Measurements from ENCODE around the gene SRSF8. TPM values are rescaled to one million over a fixed set of nuclear protein-coding genes. Genes with fewer than 3 reads are reported as not detected.

The SRSF8 gene
- total RNA-seq, 3 donors from 2014 or later, result 41.3 to 42.5 (median 41.4) TPM

DNA sequence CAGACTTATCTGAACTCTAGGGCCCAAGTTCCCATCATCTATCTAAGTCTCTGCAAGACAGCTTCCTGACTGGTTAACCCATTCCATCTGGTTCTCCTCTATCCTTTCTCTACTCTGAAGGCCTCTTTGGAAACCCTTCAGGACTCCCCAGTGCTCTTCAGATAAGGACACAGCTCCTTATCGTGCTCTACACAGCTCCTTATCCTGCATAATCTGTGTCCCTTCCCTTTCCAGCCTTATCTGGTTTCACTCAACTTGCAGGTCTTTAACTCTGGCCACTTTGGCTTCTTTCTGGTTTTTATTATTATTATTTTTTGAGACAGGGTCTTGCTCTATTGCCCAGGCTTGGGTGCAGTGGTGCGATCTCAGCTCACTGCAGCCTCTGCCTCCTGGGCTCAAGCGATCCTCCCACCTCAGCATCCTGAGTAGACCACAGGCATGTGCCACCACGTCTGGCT, 33.5 kb downstream of the SRSF8 start:
- intact Hi-C loops (cut with DNase I, micrococcal nuclease), result no loop called here
- H3K4me3 ChIP-seq, result no peak overlapping the region
- DNase-seq (no peak), ATAC-seq (no peak)
- H3K9me3 ChIP-seq, result no peaks in the 10 kb centered on the region
- H3K36me3 ChIP-seq (ENCODE audit: low read depth), result no peaks in the 10 kb centered on the region
- H3K4me1 ChIP-seq (ENCODE audit: low read depth), result peaks cover 11% of the 10 kb centered on the region
- TF ChIP-seq, protein P1, sequence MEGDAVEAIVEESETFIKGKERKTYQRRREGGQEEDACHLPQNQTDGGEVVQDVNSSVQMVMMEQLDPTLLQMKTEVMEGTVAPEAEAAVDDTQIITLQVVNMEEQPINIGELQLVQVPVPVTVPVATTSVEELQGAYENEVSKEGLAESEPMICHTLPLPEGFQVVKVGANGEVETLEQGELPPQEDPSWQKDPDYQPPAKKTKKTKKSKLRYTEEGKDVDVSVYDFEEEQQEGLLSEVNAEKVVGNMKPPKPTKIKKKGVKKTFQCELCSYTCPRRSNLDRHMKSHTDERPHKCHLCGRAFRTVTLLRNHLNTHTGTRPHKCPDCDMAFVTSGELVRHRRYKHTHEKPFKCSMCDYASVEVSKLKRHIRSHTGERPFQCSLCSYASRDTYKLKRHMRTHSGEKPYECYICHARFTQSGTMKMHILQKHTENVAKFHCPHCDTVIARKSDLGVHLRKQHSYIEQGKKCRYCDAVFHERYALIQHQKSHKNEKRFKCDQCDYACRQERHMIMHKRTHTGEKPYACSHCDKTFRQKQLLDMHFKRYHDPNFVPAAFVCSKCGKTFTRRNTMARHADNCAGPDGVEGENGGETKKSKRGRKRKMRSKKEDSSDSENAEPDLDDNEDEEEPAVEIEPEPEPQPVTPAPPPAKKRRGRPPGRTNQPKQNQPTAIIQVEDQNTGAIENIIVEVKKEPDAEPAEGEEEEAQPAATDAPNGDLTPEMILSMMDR (IDR thresholded peaks at IDR 0.05), result no peak

DNA sequence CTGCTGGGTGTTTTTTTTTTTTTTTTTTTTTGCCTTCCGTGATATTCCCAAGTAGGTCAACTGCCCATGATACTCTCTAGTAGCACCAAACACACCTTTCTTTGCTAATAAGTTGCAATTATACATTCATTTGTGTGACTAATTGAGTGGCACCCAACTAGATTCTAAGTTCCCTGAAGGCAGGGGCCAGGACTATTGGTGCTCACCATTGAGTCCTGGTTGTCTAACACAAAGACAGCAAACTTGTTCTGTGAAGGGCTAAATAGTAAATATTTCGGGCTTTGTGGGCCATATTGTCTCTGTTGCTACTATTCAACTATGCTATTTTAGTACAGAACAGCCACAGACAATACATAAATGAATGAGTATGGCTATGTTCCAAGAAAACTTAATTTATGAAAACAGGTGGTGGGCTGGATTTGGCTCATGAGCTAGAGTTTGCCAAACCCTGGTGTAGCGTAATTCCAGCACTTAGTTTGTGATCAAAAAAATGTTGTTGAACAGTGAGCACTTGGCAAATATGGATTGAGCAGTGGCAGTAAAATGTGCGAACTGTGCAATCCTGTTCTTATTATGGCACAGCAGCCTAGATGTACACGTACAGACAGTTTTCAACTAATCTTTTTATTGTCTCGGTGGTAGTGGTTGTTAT, 34.3 kb downstream of the SRSF8 start:
- intact Hi-C loops (cut with DNase I, micrococcal nuclease), result no loop called here
- TF ChIP-seq, protein P1 (IDR thresholded peaks at IDR 0.05), result no peak
- H3K4me1 ChIP-seq (ENCODE audit: low read depth), result peaks cover 11% of the 10 kb centered on the region
- H3K9me3 ChIP-seq, result no peaks in the 10 kb centered on the region
- no peaks in the 10 kb centered on the region for H3K36me3 ChIP-seq (ENCODE audit: low read depth)
- DNase-seq, result no peak
- no peak for ATAC-seq
- H3K4me3 ChIP-seq, result no peak overlapping the region

DNA sequence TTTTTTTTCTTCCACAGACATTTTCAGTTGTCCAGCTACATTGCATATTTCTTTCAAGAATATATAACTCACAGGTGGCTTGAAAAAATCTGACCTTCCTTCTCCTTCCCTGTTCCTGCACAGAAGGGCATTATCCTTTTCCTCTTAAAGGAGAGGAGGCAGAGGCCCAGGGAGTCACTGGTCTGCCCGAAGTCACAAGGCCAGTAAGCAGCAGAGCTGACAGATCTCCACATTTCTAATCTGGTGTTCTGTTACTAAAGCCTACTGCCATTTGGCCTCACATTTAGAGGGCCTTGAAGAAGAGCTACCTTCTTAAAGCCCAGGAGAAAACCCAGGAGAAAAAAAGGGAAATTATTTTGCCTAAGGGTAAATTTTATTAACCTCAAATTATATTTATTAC, 35.2 kb downstream of the SRSF8 start:
- Histone ChIP-seq H3K4me1 (ENCODE audit: low read depth) (peaks cover 11% of the 10 kb centered on the region), H3K4me3 (no peak overlapping the region), H3K9me3 (no peaks in the 10 kb centered on the region), H3K36me3 (ENCODE audit: low read depth) (no peaks in the 10 kb centered on the region)
- no peak for ATAC-seq
- no peak for DNase-seq
- TF ChIP-seq, protein P1 (IDR thresholded peaks at IDR 0.05), result no peak
- intact Hi-C loops (cut with DNase I, micrococcal nuclease), result no loop called here

DNA sequence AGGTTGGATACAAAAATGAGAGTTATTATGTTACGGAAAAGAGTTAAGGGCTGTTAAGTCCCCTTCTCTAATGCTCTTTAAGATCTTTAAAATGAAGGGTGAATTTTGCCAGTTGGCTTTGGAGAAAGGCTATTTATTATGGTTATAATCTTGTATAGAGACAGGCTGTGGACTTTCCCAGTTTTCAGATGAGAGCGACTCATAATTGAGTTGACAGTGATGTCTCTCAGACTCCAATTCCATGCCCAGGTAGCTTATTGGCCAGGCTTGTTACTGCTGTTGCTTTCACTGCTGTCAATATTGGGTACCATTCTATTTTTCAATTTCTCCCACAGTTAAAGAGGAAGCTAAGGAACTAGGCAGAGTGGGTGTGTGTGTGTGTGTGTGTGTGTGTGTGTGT, 36.0 kb downstream of the SRSF8 start:
- TF ChIP-seq, protein P1 (IDR thresholded peaks at IDR 0.05), result no peak
- H3K9me3 ChIP-seq, result no peaks in the 10 kb centered on the region
- H3K4me3 ChIP-seq, result no peak overlapping the region
- intact Hi-C loops (cut with DNase I, micrococcal nuclease), result no loop called here
- H3K4me1 ChIP-seq (ENCODE audit: low read depth), result peaks cover 15% of the 10 kb centered on the region
- ATAC-seq (no peak), DNase-seq (no peak)
- H3K36me3 ChIP-seq (ENCODE audit: low read depth), result no peaks in the 10 kb centered on the region

DNA sequence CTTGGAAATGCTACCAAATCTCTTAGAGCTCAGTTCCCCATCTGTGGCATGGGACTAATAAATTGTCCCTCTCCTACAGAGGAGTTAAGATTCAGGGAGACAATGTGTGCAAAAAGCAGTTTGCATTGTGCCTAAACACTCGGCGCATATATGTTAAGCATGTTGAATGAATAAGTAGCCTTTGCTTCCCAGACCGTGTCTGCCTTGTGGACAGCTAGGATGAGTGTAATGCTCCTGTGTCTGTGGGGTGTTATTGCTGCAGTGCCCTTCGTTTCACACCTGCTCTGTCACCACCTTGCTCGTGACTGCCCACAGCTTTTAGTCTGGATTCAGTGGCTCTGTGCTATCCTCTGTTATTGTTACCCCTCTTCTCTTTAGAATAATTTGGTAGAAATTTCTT, 37.0 kb downstream of the SRSF8 start:
- no peak for DNase-seq
- intact Hi-C loops (cut with DNase I, micrococcal nuclease), result no loop called here
- TF ChIP-seq, protein P1 (IDR thresholded peaks at IDR 0.05), result no peak

More for the DNA sequence above, 37.0 kb downstream of the SRSF8 start:
- H3K4me3 ChIP-seq, result no peak overlapping the region
- no peak for ATAC-seq
- peaks cover 9% of the 10 kb centered on the region for H3K4me1 ChIP-seq (ENCODE audit: low read depth)
- H3K36me3 ChIP-seq (ENCODE audit: low read depth), result no peaks in the 10 kb centered on the region
- no peaks in the 10 kb centered on the region for H3K9me3 ChIP-seq

All from mucosa of descending colon (tissue), 3 donors.